ELR (cell line): ENCODE measurements around the gene SPEM1.
A peak's percentile ranks its signal among the peaks of the same experiment; 100 is the strongest.

Source experiments
- DNase-seq: peaks from one replicate; pipeline ENCODE4 v3.0.0-alpha.2; 2015; ENCODE audit warnings: low read depth

The SPEM1 gene

GRCh38 chr17:7419819-7420610 is at the start of gene SPEM1:
Gene SPEM1 (plus strand): TSS chr17:7420324. CDS start chr17:7420385, 61 bp downstream.
- no peak for DNase-seq

DNA sequence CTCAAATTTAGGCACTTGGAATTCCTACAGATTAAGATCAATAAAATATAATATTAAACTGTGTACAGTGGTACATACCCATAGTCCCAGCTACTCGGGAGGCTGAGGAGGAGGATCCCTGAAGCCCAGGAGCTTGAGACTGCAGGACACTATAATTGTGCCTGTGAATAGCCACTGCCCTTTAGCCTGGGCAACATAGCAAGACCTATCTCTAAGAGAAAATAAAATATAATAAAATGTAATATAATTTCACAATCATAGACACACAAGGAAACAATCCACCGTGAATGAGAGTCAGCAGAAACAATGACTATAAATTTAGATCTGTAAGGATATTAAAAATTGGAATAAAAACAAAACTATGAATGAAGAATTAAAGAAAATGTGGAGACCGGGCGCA is 49.3 kb upstream of the SPEM1 start:
- no peak for DNase-seq

DNA sequence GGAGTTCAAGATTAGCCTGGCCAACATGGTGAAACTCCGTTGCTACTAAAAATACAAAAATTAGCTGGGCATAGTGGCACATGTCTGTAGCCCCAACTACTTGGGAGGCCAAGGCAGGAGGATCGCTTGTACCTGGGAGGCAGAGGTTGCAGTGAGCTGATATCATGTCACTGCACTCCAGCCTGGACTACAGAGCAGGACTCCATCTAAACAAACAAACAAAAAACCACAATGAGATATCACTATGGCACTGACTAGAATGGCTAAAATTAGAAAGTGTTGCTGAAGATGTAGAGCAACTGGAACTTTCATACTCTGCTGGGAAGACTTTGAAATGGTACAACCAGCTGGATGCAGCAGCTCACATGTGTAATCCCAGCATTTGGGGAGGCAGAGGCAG is 45.8 kb upstream of the SPEM1 start:
- DNase-seq = no peak

DNA sequence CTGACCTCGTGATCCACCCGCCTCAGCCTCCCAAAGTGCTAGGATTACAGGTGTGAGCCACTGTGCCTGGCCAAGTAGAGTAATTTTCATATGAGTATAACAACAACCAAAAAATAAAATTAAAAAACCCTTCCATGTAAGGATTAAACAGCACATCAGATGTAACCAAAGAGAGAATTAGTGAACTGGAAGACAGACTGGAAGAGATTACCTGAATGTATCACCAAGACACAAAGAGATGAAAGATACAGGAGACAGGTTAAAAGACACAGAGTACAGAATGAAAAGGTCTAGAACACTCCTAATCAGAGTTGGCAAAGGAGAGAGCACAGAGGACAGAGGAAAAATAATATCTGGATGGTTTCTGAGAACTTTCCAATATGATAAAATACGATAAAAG is 41.0 kb upstream of the SPEM1 start:
- DNase-seq = no peak

DNA sequence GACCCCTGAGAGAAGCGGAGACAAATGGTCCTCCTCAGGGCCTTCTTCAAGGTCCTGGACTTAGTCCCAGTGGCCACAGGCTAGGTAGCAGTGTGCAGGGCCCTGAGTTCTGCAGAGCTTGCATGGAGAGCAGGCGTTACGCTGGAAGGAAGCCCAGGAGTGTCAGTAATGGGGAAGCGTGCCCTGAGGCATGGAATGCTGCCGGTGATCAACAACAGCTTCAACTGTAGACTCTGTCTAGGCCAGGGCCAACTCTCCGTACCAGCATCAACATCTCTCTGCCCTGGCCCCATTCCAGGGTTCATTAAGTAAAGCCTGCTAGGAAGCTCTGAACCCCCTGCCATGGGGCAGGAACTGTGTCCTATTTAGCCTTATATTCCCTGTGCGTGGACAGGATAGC is 39.8 kb upstream of the SPEM1 start:
- peak; percentile 27 for DNase-seq

DNA sequence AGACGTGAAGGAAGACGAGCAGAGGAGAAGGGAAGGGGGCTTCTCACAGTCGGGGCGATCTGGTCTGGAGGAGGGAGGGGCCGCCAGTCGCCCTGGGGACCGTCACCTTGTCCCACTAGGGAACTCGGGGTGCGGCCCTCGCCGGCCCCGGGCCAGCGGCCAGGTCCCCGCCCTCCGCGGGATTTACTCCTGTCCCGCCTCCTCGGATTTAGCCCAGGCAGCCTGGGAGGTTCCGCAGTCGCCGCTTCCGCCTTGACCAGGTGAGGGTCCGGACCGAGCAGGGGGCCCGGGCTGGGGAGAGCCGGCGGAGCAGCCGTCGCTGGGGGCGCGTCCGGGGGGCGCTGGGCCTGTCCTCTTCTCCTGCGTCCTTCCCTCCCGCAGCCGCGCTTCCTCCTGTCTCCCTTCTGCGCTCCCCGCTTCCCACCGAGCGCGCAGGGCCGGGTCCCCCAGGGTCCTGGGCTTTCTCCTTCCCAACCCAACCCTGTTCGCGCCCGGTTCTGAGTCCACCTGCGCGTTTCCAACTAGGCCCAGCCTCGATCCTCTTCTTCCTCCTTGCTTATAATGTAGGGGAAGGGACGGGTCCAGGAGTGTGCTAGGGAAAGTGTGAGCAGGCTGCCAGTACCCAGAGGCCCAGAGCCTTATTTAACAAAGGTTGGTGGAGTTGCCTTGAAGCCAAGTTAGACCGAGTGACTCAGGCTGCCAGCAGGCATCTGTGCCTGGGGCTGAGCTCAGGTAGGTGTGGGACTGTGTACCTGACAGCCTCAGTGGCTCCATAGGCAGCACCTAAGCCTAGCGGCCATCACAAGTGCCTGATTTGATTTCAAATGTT is 39.1 kb upstream of the SPEM1 start, which contains the start of gene TNK1:
Gene TNK1, plus strand, starts transcription at position 235 of the 829 bp plus-strand sequence. CDS start 1,838 bp downstream, outside the sequence.
- DNase-seq = peak; percentile 20

DNA sequence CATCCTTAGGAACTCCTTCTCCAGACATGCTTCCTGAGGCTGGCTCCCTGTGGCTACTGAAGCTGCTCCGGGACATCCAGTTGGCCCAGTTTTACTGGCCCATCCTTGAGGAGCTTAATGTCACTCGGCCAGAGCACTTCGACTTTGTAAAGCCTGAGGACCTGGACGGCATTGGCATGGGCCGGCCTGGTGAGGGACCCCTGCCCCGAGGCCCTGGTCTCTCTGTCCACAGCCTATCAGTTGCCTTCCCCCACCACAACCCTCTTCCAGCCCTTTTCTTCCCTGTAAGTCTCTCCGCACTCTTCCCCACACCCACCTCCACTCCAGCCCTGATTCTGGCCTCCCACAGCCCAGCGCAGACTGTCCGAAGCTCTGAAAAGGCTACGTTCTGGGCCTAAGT is 37.2 kb upstream of the SPEM1 start:
- no peak for DNase-seq

GRCh38 chr17:7383371-7383741 is 36.8 kb upstream of the SPEM1 start:
- DNase-seq = no peak

DNA sequence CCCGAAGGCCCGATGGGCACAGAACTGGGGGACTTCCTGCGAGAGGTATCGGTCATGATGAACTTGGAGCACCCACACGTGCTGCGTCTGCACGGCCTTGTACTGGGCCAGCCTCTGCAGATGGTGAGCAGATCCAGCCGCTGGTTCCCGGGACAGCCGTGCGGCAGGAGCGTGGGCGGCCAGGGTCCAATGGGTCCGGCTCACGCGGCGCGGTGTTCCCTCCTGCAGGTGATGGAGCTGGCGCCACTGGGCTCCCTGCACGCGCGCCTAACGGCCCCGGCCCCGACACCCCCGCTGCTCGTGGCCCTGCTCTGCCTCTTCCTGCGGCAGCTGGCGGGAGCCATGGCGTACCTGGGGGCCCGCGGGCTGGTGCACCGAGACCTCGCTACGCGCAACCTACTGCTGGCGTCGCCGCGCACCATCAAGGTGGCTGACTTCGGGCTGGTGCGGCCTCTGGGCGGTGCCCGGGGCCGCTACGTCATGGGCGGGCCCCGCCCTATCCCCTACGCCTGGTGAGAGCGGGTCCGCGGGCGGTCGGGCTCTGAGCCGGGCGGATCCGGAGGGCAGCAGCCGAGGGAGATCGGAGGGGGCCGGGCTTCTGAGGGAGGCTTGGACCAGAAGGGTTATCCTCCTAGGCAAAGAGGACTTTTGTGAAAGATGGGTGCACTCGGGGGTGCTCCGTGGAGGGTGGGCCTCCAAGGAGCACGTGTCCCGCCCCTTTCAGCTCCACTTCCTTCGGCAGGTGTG is 36.2 kb upstream of the SPEM1 start:
- DNase-seq = peak; percentile 24

DNA sequence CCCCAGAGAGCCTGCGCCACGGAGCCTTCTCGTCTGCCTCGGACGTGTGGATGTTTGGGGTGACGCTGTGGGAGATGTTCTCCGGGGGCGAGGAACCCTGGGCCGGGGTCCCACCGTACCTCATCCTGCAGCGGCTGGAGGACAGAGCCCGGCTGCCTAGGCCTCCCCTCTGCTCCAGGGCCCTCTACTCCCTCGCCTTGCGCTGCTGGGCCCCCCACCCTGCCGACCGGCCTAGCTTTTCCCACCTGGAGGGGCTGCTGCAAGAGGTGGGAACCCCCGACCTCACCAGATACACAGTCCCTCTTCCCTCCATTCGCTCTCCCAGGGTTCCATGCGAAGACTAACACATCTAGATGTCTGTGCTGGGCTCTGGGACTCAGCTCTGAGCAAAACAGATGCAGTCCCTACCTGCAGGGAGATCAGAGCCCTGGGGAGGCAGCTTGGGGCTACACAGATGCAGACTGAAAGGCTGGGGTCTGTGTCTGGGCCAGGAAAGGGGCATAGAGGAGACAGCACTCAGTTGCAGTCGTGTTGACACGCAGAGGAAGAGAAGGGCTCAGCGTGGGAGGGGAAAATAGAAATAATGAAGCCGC is 35.5 kb upstream of the SPEM1 start:
- DNase-seq = no peak

- DNase-seq = no peak
Observed at GRCh38 chr17:7388856-7389255, 31.3 kb upstream of the SPEM1 start.

DNA sequence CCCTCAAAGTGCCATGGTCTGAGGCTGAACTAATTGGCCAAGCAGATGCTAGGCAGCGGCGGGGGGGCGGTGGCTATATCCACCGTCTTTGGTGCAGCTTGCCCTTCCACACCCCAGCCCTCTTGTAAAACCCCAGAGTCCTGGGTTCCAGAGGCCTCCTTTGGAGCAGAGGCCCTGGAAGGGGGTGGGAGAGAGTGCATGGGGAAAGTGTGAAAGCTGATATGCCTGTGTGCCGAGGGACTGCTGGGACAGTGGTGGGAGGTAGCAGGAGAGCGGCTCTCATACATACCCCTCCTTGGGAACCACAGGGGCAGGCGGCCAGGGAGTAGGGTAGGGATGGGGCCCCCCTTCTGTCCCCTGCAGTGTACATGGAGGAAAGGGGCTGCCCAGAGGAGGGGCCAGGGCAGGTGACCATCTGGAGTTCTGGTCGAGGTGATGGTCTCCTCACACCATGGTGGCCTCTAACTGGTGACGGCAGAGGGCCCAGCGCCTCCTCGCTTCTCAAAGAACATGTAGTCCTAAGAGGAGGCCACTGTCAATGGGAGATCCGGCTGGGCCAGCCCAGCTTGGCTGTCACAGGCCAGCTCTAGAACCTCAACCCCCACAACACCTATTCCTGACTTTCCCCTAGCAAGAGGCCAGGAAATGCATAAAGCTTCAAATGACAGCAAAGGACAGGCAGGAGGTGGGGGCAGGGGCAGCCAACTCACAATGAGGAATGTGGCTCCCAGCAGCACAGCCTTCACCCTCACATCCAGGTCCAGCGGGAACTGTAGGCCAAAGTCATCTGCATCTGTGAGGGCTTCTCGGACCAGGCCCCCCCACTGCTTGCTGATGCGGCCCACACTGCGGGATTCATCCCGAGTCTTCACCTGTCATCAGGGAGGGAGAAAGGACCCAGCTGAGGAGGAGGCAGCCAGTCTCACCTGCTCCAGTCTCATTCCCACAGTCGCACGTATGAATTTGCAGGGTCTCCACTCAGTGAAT is 29.9 kb upstream of the SPEM1 start:
- no peak for DNase-seq

DNA sequence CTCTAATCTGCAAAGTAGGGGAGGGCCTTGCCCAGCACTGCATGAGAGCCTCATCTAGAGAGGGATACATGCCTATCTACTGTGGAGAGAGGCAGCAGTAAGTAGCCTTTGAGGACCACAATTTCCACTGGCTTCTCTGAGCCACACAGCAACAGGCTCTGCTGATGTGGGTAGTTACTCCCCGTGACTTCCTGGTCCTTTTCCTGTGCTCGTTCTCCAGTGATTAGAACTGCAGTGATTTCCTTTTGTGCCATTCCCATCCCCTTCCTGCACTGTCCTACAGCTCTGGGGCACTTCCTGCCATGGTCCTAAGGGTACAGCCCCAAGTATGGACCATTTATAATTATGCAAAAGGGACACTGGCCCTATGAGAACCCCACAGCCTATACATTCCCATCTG is 28.8 kb upstream of the SPEM1 start:
- no peak for DNase-seq

- no peak for DNase-seq
Observed at GRCh38 chr17:7392696-7393612, 27.2 kb upstream of the SPEM1 start.

GRCh38 chr17:7393613-7394451 is 26.3 kb upstream of the SPEM1 start:
- DNase-seq = peak; percentile 43

DNA sequence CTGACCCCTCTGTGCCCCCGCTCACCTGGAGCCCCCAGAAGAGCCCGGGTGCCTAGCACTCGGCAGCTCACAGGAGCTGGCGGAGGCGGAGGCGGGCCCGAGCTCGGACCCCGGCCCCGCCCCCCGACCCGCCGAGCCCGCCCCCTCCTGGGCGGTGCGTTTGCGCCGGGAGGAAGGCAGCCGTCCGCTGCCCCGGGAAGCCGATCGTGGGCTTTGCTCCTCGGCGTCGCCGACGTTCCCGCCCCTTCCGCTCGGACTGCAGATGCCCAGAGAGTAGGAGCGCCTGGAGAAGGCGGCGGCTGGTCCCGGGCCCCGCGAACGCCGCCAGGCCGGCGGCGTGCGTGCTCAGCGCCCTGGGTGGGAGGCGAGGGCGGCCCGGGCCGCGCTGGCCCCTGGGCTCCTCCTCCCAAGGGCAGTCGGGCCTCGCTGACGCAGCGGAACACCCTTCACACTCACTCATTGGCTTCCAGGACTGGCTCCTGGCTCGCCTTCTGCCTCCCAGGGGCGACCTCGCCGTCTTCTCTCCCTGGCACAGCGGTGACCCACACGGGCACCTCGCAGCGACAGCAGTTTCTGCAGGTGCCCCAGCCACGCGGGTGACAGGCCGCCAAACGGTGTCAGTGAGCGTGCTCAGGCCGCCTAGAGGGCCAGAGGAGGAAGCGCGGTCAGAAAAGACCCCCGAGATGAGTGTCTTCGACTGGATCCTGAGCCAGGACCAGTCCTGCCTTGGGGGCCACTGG is 25.5 kb upstream of the SPEM1 start, which contains the start of gene PLSCR3:
Gene PLSCR3, minus strand, starts transcription at position 74 of the 740 bp plus-strand sequence. CDS start 415 bp downstream, outside the sequence.
- peak; percentile 87 for DNase-seq

- DNase-seq = no peak
Observed at GRCh38 chr17:7396147-7396546, 24.0 kb upstream of the SPEM1 start.

GRCh38 chr17:7398612-7399011 is 21.5 kb upstream of the SPEM1 start:
- DNase-seq = no peak
